Measurements from ENCODE around the gene FN3K. TPM values are rescaled to one million over a fixed set of nuclear protein-coding genes. Genes with fewer than 3 reads are reported as not detected.

The FN3K gene
- total RNA-seq, 1 experiment from 2014 or later, result 28.3 TPM

DNA sequence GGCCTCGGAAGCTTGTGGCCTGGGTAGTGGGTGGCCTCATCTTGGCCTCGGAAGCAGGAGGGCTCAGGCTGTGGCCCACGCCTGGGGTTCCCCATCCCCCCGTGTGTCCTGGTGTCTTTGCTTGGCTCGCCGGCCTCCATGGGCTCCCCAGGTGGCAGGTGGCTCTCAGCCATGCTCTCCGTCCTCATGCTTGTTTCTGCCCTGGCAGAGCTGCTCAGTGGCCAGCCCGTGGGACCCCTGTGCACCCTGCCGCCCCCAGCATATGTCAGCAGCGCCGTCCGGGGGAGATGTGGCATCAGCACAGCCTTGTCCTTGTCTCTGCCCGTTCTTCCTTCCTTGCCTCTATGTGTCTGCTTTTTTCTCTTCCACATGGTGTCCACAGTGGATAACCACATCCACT lies 55.0 kb downstream of the FN3K start:
- no peak overlapping the region for H2BK5ac ChIP-seq (ENCODE audit: insufficient read length, low read length)
- no peak overlapping the region for H4K91ac ChIP-seq (ENCODE audit: insufficient read length, low read depth, low read length)
- Mint-ChIP-seq H3K4me1 (peaks cover 0 to 4% of the 10 kb centered on the region in 2 experiments; a peak in 1 of 4 replicates), H3K27ac (peak overlapping the region; percentile 20 to 85 (median 83); a peak in 3 of 7 replicates), H3K36me3 (ENCODE audit: insufficient read depth in 1 of 3, low read depth in 3 of 3) (peaks cover 16 to 38% (median 29%) of the 10 kb centered on the region in 3 experiments; a peak in 6 of 7 replicates), H3K9me3 (no peaks in the 10 kb centered on the region; a peak in 1 of 5 replicates), H3K4me3 (no peak overlapping the region), H3K27me3 (ENCODE audit: low read depth) (no peaks in the 10 kb centered on the region)
- no peak overlapping the region for H2AFZ ChIP-seq (ENCODE audit: low read length)
- no peak overlapping the region for H2BK120ac ChIP-seq (ENCODE audit: low read depth, low read length, poor library complexity, severe bottlenecking)
- H3K27me3 ChIP-seq (ENCODE audit: insufficient read depth, low read length), result no peaks in the 10 kb centered on the region
- H2BK20ac ChIP-seq (ENCODE audit: low read depth, low read length, poor library complexity, severe bottlenecking), result no peak overlapping the region
- no peak overlapping the region for H3K4ac ChIP-seq (ENCODE audit: low read depth, low read length)
- no peak overlapping the region for H4K5ac ChIP-seq (ENCODE audit: insufficient read length, low read depth, low read length)
- H3K23ac ChIP-seq (ENCODE audit: insufficient read length, low read depth, low read length), result no peak overlapping the region
- H3K9ac ChIP-seq (ENCODE audit: extremely low read depth, insufficient read length, low read length), result no peak overlapping the region
- H2BK12ac ChIP-seq (ENCODE audit: insufficient read length, low read depth, low read length), result no peak overlapping the region
- TF ChIP-seq, protein P1, sequence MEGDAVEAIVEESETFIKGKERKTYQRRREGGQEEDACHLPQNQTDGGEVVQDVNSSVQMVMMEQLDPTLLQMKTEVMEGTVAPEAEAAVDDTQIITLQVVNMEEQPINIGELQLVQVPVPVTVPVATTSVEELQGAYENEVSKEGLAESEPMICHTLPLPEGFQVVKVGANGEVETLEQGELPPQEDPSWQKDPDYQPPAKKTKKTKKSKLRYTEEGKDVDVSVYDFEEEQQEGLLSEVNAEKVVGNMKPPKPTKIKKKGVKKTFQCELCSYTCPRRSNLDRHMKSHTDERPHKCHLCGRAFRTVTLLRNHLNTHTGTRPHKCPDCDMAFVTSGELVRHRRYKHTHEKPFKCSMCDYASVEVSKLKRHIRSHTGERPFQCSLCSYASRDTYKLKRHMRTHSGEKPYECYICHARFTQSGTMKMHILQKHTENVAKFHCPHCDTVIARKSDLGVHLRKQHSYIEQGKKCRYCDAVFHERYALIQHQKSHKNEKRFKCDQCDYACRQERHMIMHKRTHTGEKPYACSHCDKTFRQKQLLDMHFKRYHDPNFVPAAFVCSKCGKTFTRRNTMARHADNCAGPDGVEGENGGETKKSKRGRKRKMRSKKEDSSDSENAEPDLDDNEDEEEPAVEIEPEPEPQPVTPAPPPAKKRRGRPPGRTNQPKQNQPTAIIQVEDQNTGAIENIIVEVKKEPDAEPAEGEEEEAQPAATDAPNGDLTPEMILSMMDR (conservative IDR thresholded peaks at IDR 0.05), result no peak
- H2BK15ac ChIP-seq (ENCODE audit: low read depth, low read length), result no peak overlapping the region
- H3T11ph ChIP-seq (ENCODE audit: low read length), result no peak overlapping the region
- WGBS (ENCODE audit: extremely low coverage, insufficient read length, low lambda C conversion rate), result no CpG with 5 or more reads among the region's 13 CpGs
- peaks cover 3% of the 10 kb centered on the region for H3K79me1 ChIP-seq (ENCODE audit: insufficient read depth, low read depth, low read length, poor library complexity, severe bottlenecking)
- no peak overlapping the region for H3K18ac ChIP-seq (ENCODE audit: insufficient read length, low read depth, low read length)
- DNase-seq, result no peak
- no peak overlapping the region for H2AK5ac ChIP-seq (ENCODE audit: insufficient read length, low read length)
- no peaks in the 10 kb centered on the region for H3K4me1 ChIP-seq (ENCODE audit: insufficient read depth, low read length)
- no peak overlapping the region for H3K14ac ChIP-seq (ENCODE audit: insufficient read depth, low read length)
- no peaks in the 10 kb centered on the region for H4K20me1 ChIP-seq (ENCODE audit: control insufficient read depth, insufficient read depth, insufficient read length)
- H4K8ac ChIP-seq (replicated peaks; ENCODE audit: insufficient read length, low read depth, low read length), result no peak overlapping the region
- H3K27ac ChIP-seq (ENCODE audit: insufficient read length, low read depth, low read length), result no peak overlapping the region
- no peaks in the 10 kb centered on the region for H3K23me2 ChIP-seq (ENCODE audit: insufficient read length, low read depth, low read length, poor library complexity, severe bottlenecking)
- no peak overlapping the region for H3K56ac ChIP-seq (ENCODE audit: insufficient read length, low read depth, low read length)
- no peak overlapping the region for H3K4me2 ChIP-seq (ENCODE audit: insufficient read depth, insufficient read length, low read length)
- no peaks in the 10 kb centered on the region; the same call in 1 of the 2 replicates for H3K79me2 ChIP-seq (ENCODE audit: insufficient read depth, low read length)
- no peaks in the 10 kb centered on the region for H3K9me3 ChIP-seq (ENCODE audit: control insufficient read depth, low read depth, low read length)

Measured in H9 (cell line).